ENCODE measurements around the gene ATF7. TPM values are rescaled to one million over a fixed set of nuclear protein-coding genes. Genes with fewer than 3 reads are reported as not detected.

Gene ATF7
- total RNA-seq, 1 experiment from 2014 or later, result 26.9 TPM

DNA sequence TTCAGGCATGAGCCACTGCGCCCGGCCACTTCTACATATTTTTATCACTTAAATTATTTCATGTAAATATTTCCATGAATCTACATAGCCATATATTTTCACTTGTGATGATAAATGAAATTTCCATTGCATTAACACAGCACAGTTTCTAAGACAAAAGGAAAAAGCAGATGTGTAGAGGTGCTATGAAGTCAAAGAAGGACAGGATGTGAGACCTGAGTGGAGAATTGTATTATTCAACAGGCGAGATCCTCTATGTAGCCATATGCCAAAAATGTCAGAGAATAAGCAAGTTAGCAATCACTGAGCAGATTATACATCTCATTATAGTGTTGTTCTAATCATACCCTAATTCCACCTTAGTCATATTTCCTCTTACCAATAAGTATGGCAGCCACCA lies 38.1 kb downstream of the ATF7 start:
- no peaks in the 10 kb centered on the region for H3K36me3 ChIP-seq (ENCODE audit: control insufficient read depth, insufficient read depth, low read length)
- no peaks in the 10 kb centered on the region for H3K9me3 Mint-ChIP-seq (ENCODE audit: unreplicated experiment)
- H3K4me1 ChIP-seq, result 0 out of 2 replicates have a peak, but pooled peaks cover 10% of the 10 kb centered on the region
- H3K27me3 ChIP-seq (replicated peaks; ENCODE audit: control insufficient read depth, insufficient read depth, low read length), result no peaks in the 10 kb centered on the region
- H3K4me3 ChIP-seq (ENCODE audit: low read depth, low read length), result no peak overlapping the region
- no peak overlapping the region for H3K27ac Mint-ChIP-seq (ENCODE audit: unreplicated experiment)
- ChIA-PET CTCF (no interaction called here), POLR2A (no interaction called here)
- no peaks in the 10 kb centered on the region for H3K9me3 ChIP-seq
- no peaks in the 10 kb centered on the region for H3K36me3 Mint-ChIP-seq (ENCODE audit: insufficient read depth, unreplicated experiment)
- H3K27me3 Mint-ChIP-seq (ENCODE audit: insufficient read depth, unreplicated experiment), result no peaks in the 10 kb centered on the region
- intact Hi-C loops (cut with micrococcal nuclease; ENCODE audit: unreplicated experiment), result no loop called here
- DNase-seq, result no peak
- H3K4me1 Mint-ChIP-seq (ENCODE audit: low read depth, unreplicated experiment), result no peaks in the 10 kb centered on the region
- BruUV-seq (replicated peaks), result no TSS peak
- TF ChIP-seq, protein P1, sequence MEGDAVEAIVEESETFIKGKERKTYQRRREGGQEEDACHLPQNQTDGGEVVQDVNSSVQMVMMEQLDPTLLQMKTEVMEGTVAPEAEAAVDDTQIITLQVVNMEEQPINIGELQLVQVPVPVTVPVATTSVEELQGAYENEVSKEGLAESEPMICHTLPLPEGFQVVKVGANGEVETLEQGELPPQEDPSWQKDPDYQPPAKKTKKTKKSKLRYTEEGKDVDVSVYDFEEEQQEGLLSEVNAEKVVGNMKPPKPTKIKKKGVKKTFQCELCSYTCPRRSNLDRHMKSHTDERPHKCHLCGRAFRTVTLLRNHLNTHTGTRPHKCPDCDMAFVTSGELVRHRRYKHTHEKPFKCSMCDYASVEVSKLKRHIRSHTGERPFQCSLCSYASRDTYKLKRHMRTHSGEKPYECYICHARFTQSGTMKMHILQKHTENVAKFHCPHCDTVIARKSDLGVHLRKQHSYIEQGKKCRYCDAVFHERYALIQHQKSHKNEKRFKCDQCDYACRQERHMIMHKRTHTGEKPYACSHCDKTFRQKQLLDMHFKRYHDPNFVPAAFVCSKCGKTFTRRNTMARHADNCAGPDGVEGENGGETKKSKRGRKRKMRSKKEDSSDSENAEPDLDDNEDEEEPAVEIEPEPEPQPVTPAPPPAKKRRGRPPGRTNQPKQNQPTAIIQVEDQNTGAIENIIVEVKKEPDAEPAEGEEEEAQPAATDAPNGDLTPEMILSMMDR (IDR thresholded peaks at IDR 0.05; ENCODE audit: insufficient read depth in 1 of 2, low read depth in 1 of 2, low read length in 1 of 2, severe bottlenecking in 1 of 2, unreplicated experiment in 1 of 2), result no peak
- H3K4me3 Mint-ChIP-seq (ENCODE audit: unreplicated experiment), result no peak overlapping the region

DNA sequence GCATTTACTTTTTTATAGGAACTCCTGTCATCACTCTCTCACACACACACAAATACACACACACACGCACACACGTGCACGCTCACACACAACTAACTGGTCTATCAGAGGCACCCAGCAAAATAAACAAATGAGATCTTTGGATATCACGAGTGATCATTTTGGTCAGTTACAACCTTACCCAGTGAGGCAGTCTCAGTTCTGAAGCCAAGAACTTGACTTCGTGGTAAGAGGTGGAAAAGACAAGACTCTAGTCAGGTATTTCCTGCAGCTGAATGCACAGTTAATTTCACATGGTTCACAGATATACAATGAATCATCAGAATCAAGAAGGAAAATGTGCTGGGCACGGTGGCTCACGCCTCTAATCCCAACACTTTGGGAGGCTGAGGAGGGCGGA lies 39.4 kb downstream of the ATF7 start:
- Histone ChIP-seq H3K9me3 (no peaks in the 10 kb centered on the region), H3K36me3 (ENCODE audit: control insufficient read depth, insufficient read depth, low read length) (no peaks in the 10 kb centered on the region), H3K4me1 (0 out of 2 replicates have a peak, but pooled peaks cover under 1% of the 10 kb centered on the region), H3K27me3 (replicated peaks; ENCODE audit: control insufficient read depth, insufficient read depth, low read length) (no peaks in the 10 kb centered on the region), H3K4me3 (ENCODE audit: low read depth, low read length) (no peak overlapping the region)
- Mint-ChIP-seq H3K9me3 (ENCODE audit: unreplicated experiment) (no peaks in the 10 kb centered on the region), H3K27ac (ENCODE audit: unreplicated experiment) (no peak overlapping the region), H3K36me3 (ENCODE audit: insufficient read depth, unreplicated experiment) (no peaks in the 10 kb centered on the region), H3K4me1 (ENCODE audit: low read depth, unreplicated experiment) (no peaks in the 10 kb centered on the region), H3K27me3 (ENCODE audit: insufficient read depth, unreplicated experiment) (no peaks in the 10 kb centered on the region), H3K4me3 (ENCODE audit: unreplicated experiment) (no peak overlapping the region)
- BruUV-seq (replicated peaks), result no TSS peak
- ChIA-PET CTCF (no interaction called here), POLR2A (no interaction called here)
- DNase-seq, result no peak
- intact Hi-C loops (cut with micrococcal nuclease; ENCODE audit: unreplicated experiment), result no loop called here
- TF ChIP-seq, protein P1 (IDR thresholded peaks at IDR 0.05; ENCODE audit: insufficient read depth in 1 of 2, low read depth in 1 of 2, low read length in 1 of 2, severe bottlenecking in 1 of 2, unreplicated experiment in 1 of 2), result no peak

DNA sequence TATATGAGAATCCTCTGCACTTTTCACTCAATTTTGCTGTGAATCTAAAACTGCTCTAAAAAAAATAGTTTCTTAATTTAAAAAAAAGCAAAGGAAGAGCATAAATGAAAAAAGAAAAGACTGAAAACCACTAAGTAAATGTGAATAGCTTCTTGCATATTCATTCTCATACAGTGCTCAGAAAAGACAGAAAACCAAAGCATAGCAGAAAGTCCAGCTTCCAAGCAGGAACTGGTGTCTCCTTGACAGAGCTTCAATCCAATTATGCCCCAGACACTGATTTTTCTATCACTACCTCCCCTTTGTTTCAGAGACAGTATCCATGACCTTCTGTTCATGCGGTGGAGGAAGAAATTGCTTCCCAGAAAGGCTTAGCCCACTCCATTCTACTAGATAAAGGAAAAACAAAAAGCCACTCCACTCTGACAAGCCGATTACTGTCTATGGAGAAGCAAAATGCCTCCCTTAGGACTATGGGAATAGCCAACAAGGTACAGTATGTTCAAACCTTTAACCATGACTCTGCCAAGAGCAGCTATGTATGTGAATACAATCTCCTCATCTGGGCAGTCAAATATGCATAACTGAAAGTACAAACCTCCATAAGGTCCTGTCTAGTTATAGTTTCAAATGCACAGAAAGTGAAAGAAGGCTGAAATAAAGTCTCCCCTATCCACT lies 40.6 kb downstream of the ATF7 start:
- Histone ChIP-seq H3K4me3 (ENCODE audit: low read depth, low read length) (no peak overlapping the region), H3K36me3 (ENCODE audit: control insufficient read depth, insufficient read depth, low read length) (no peaks in the 10 kb centered on the region), H3K4me1 (no peaks in the 10 kb centered on the region), H3K9me3 (no peaks in the 10 kb centered on the region), H3K27me3 (replicated peaks; ENCODE audit: control insufficient read depth, insufficient read depth, low read length) (no peaks in the 10 kb centered on the region)
- TF ChIP-seq, protein P1 (IDR thresholded peaks at IDR 0.05; ENCODE audit: insufficient read depth in 1 of 2, low read depth in 1 of 2, low read length in 1 of 2, severe bottlenecking in 1 of 2, unreplicated experiment in 1 of 2), result no peak
- CTCF ChIA-PET, result interaction anchor here (0.7 kb wide), 1 partner anchor 98 kb away, joined by 3 read pairs; no protein-coding TSS in a partner anchor
- Mint-ChIP-seq H3K4me1 (ENCODE audit: low read depth, unreplicated experiment) (no peaks in the 10 kb centered on the region), H3K9me3 (ENCODE audit: unreplicated experiment) (no peaks in the 10 kb centered on the region), H3K4me3 (ENCODE audit: unreplicated experiment) (no peak overlapping the region), H3K27ac (ENCODE audit: unreplicated experiment) (no peak overlapping the region), H3K36me3 (ENCODE audit: insufficient read depth, unreplicated experiment) (no peaks in the 10 kb centered on the region), H3K27me3 (ENCODE audit: insufficient read depth, unreplicated experiment) (no peaks in the 10 kb centered on the region)
- intact Hi-C loops (cut with micrococcal nuclease; ENCODE audit: unreplicated experiment), result no loop called here
- POLR2A ChIA-PET, result no interaction called here
- no peak for DNase-seq
- BruUV-seq (replicated peaks), result no TSS peak
